Mesendoderm (in vitro differentiated cells): Measurements from ENCODE around the gene ANXA6.

Experiments used
- DNase-seq: peaks from one replicate; pipeline ENCODE4 v3.0.0; 2013
- H2AK5ac ChIP-seq: 2 replicates; pipeline ENCODE4 v1.6.1; 2013; ENCODE audit warnings: low read length, inconsistent platforms
- H2BK120ac ChIP-seq: 2 replicates; pipeline ENCODE4 v1.6.1; 2013; ENCODE audit warnings: low read depth, mild to moderate bottlenecking, low read length, moderate library complexity, mixed read lengths
- H2BK15ac ChIP-seq: replicated peaks from 2 replicates; pipeline ENCODE4 v1.6.1; 2013; ENCODE audit warnings: low read depth, mild to moderate bottlenecking, moderate library complexity
- H2BK5ac ChIP-seq: 2 replicates; pipeline ENCODE4 v1.6.1; 2013; ENCODE audit warnings: low read length, inconsistent platforms
- H3K18ac ChIP-seq: 2 replicates; pipeline ENCODE4 v1.6.1; 2013; ENCODE audit warnings: mild to moderate bottlenecking, low read length, mixed read lengths
- H3K23ac ChIP-seq: one replicate; pipeline ENCODE4 v1.6.1; 2013; ENCODE audit warnings: low read length
- H3K27ac ChIP-seq: 2 replicates; pipeline ENCODE4 v1.5.1; 2013; ENCODE audit warnings: low read depth, mild to moderate bottlenecking, inconsistent platforms, low read length, moderate library complexity
- H3K27me3 ChIP-seq: 2 replicates; pipeline ENCODE4 v1.6.1; 2013; ENCODE audit warnings: low read length, control low read depth, mild to moderate bottlenecking, inconsistent platforms; ENCODE audit not compliant: insufficient read depth, poor library complexity
- H3K36me3 ChIP-seq: 2 replicates; pipeline ENCODE4 v1.6.1; 2013; ENCODE audit warnings: low read length, inconsistent platforms; ENCODE audit not compliant: control insufficient read depth, insufficient read depth
- H3K4ac ChIP-seq: one replicate; pipeline ENCODE4 v1.6.1; 2013; ENCODE audit warnings: low read depth, mild to moderate bottlenecking, low read length, moderate library complexity
- H3K4me1 ChIP-seq: 2 replicates; pipeline ENCODE4 v1.6.1; 2013; ENCODE audit warnings: low read depth, low read length, inconsistent platforms; ENCODE audit not compliant: control insufficient read depth
- H3K4me2 ChIP-seq: 2 replicates; pipeline ENCODE4 v1.6.1; 2013; ENCODE audit warnings: low read length
- H3K4me3 ChIP-seq: 2 replicates; pipeline ENCODE4 v1.5.1; 2013; ENCODE audit warnings: mild to moderate bottlenecking, low read length
- H3K56ac ChIP-seq: one replicate; pipeline ENCODE4 v1.6.1; 2013; ENCODE audit warnings: low read length
- H3K79me1 ChIP-seq: 2 replicates; pipeline ENCODE4 v1.6.1; 2013; ENCODE audit warnings: low read length, inconsistent platforms
- H3K79me2 ChIP-seq: 2 replicates; pipeline ENCODE4 v1.6.1; 2013; ENCODE audit warnings: mild to moderate bottlenecking, low read length; ENCODE audit not compliant: control insufficient read depth, insufficient read depth
- H3K9ac ChIP-seq: 2 replicates; pipeline ENCODE4 v1.6.1; 2013; ENCODE audit warnings: low read length, inconsistent platforms
- H4K5ac ChIP-seq: one replicate; pipeline ENCODE4 v1.6.1; 2013; ENCODE audit warnings: low read length
- H4K8ac ChIP-seq: one replicate; pipeline ENCODE4 v1.6.1; 2013; ENCODE audit warnings: low read depth, mild to moderate bottlenecking, control low read depth, low read length, moderate library complexity
- WGBS: extraction: QIAGEN DNeasy Blood & Tissue Kit; methylation state at CpG from one replicate; pipeline ENCODE4 v1.1.7; 2013; ENCODE audit warnings: low lambda C conversion rate, missing lambda C conversion rate; ENCODE audit not compliant: insufficient coverage; ENCODE audit errors: extremely low coverage; 5-methylcytosine and 5-hydroxymethylcytosine counted together

ANXA6 gene

DNA sequence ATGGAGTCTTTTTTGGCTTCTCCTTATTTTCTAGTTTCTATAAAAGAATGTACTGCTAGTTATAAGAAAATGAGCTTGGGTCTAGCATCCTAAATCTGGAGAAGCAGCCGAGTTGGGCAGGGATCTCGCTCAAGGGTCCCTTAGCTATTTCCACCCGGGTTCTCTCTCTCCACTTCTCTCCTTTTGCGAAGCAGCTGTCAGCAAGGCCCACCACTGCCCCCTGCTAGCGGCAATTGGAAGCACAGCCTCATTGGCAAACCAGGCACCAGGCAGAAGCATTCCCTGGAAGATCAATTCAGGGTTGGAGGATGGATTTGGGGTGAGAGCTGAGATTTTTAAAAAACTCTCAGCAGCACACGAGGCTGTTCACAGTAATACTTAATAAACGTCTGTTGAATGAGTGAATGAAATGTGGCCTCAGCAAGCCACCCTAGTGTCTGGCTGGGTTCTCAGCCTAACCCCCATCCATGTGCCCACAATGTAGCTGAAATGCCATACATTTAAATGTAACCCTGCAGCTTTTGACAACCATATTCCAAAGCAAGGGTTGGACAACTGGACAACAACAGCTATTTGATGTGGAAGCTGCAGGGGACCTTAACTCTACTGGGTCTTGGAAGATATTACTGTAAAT lies 42.2 kb downstream of the ANXA6 start:
- Histone ChIP-seq H3K27me3 (no peaks in the 10 kb centered on the region), H3K27ac (no peak overlapping the region), H3K36me3 (peaks cover 17% of the 10 kb centered on the region), H3K4me3 (no peak overlapping the region), H3K23ac (no peak overlapping the region), H4K5ac (no peak overlapping the region), H2BK120ac (no peak overlapping the region), H3K79me1 (no peaks in the 10 kb centered on the region), H3K4me1 (no peaks in the 10 kb centered on the region), H3K18ac (no peak overlapping the region), H3K4me2 (no peak overlapping the region), H4K8ac (no peak overlapping the region), H2BK15ac (no peak overlapping the region), H3K4ac (no peak overlapping the region), H2AK5ac (no peak overlapping the region), H3K79me2 (no peaks in the 10 kb centered on the region), H3K9ac (no peak overlapping the region), H2BK5ac (no peak overlapping the region), H3K56ac (no peak overlapping the region)
- no CpG with 5 or more reads among the region's 7 CpGs for WGBS
- DNase-seq, result peak; percentile 67

DNA sequence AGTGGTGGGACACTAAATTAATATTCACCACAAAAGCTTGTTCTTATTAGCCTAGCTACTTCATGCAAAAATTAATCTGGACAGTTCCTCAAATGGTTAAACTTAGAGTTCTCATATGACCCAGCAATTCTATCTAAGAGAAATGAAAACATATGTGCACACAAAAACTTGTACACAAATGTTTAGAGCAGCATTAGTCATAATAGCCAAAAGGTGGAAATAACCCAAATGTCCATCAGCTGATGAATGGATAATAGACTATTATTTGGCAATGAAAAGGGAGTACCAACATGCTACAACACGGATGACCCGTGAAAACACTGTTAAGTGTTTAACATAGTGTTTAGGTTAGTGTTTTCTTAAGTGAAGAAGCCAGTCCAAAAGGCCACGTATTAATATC lies 43.9 kb downstream of the ANXA6 start:
- Histone ChIP-seq H3K79me2 (no peaks in the 10 kb centered on the region), H3K27ac (no peak overlapping the region), H3K4me2 (no peak overlapping the region), H3K4ac (no peak overlapping the region), H2BK120ac (no peak overlapping the region), H2BK15ac (no peak overlapping the region), H2BK5ac (no peak overlapping the region), H4K5ac (no peak overlapping the region), H3K36me3 (peaks cover 26% of the 10 kb centered on the region), H3K18ac (no peak overlapping the region), H3K56ac (no peak overlapping the region), H3K27me3 (no peaks in the 10 kb centered on the region), H3K9ac (no peak overlapping the region), H4K8ac (no peak overlapping the region), H3K4me1 (no peaks in the 10 kb centered on the region), H3K23ac (no peak overlapping the region), H2AK5ac (no peak overlapping the region), H3K79me1 (no peaks in the 10 kb centered on the region), H3K4me3 (no peak overlapping the region)
- no peak for DNase-seq
- WGBS, result no CpG with 5 or more reads among the region's 3 CpGs

DNA sequence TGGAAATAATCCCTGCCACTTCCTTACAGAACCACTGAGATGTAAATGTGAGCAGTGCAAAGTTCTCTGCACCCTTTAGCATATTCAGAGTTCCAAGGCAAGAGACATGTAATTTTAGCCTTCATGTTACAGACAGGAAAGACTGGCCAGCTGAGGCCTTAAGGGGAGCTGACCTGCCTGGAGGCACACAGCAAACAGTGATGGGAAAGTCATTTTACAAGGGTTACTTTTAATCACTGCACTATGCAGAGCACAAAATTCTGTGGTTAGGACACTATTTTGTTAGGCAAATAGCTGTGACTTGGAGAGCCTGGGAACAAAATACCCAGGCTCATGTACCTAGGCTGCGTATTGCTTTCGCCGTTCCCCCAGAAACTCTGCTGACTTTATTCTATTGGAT lies 46.6 kb downstream of the ANXA6 start:
- Histone ChIP-seq H3K4me3 (no peak overlapping the region), H3K27ac (no peak overlapping the region), H4K5ac (no peak overlapping the region), H2BK15ac (no peak overlapping the region), H3K18ac (no peak overlapping the region), H3K36me3 (peaks cover 29% of the 10 kb centered on the region), H2AK5ac (no peak overlapping the region), H3K56ac (no peak overlapping the region), H3K79me2 (no peaks in the 10 kb centered on the region), H3K79me1 (no peaks in the 10 kb centered on the region), H3K4me2 (no peak overlapping the region), H3K4ac (no peak overlapping the region), H3K27me3 (no peaks in the 10 kb centered on the region), H3K9ac (no peak overlapping the region), H2BK120ac (no peak overlapping the region), H4K8ac (no peak overlapping the region), H3K23ac (no peak overlapping the region), H3K4me1 (no peaks in the 10 kb centered on the region), H2BK5ac (no peak overlapping the region)
- WGBS, result no CpG with 5 or more reads among the region's 3 CpGs
- no peak for DNase-seq

- Histone ChIP-seq H3K79me1 (no peaks in the 10 kb centered on the region), H3K4ac (no peak overlapping the region), H3K56ac (no peak overlapping the region), H3K23ac (no peak overlapping the region), H2AK5ac (no peak overlapping the region), H3K27me3 (no peaks in the 10 kb centered on the region), H4K8ac (no peak overlapping the region), H3K4me2 (no peak overlapping the region), H3K4me1 (no peaks in the 10 kb centered on the region), H2BK5ac (no peak overlapping the region), H3K27ac (no peak overlapping the region), H2BK15ac (no peak overlapping the region), H3K9ac (no peak overlapping the region), H3K79me2 (no peaks in the 10 kb centered on the region), H3K18ac (no peak overlapping the region), H3K36me3 (peaks cover 32% of the 10 kb centered on the region), H2BK120ac (no peak overlapping the region), H4K5ac (no peak overlapping the region), H3K4me3 (no peak overlapping the region)
- no CpG with 5 or more reads among the region's 11 CpGs for WGBS
- DNase-seq, result no peak
Observed at GRCh38 chr5:151110122-151110681, 47.4 kb downstream of the ANXA6 start.

- H3K4me1 ChIP-seq, result no peaks in the 10 kb centered on the region
- H2BK120ac ChIP-seq, result no peak overlapping the region
- no peak overlapping the region for H3K4me2 ChIP-seq
- H4K8ac ChIP-seq, result no peak overlapping the region
- no peak overlapping the region for H3K9ac ChIP-seq
- H3K56ac ChIP-seq, result no peak overlapping the region
- H2BK5ac ChIP-seq, result no peak overlapping the region
- H3K79me1 ChIP-seq, result no peaks in the 10 kb centered on the region
- H3K4ac ChIP-seq, result no peak overlapping the region
- no peak for DNase-seq
- H3K27me3 ChIP-seq, result no peaks in the 10 kb centered on the region
- no peak overlapping the region for H3K27ac ChIP-seq
- peaks cover 37% of the 10 kb centered on the region for H3K36me3 ChIP-seq
- no peak overlapping the region for H3K23ac ChIP-seq
- H3K4me3 ChIP-seq, result no peak overlapping the region
- no peaks in the 10 kb centered on the region for H3K79me2 ChIP-seq
- no CpG with 5 or more reads among the region's 8 CpGs for WGBS
- H2BK15ac ChIP-seq, result no peak overlapping the region
- H4K5ac ChIP-seq, result no peak overlapping the region
- no peak overlapping the region for H3K18ac ChIP-seq
- no peak overlapping the region for H2AK5ac ChIP-seq
Observed at GRCh38 chr5:151108566-151108965, 49.0 kb downstream of the ANXA6 start.
